CD4-positive, alpha-beta T cell treated with Interleukin-15 for 1 hour (primary cell): Measurements from ENCODE around the gene TESK2.

Source experiments
- DNase-seq: peaks from one replicate; pipeline ENCODE4 v3.0.0-alpha.2; 2020

The TESK2 gene

DNA sequence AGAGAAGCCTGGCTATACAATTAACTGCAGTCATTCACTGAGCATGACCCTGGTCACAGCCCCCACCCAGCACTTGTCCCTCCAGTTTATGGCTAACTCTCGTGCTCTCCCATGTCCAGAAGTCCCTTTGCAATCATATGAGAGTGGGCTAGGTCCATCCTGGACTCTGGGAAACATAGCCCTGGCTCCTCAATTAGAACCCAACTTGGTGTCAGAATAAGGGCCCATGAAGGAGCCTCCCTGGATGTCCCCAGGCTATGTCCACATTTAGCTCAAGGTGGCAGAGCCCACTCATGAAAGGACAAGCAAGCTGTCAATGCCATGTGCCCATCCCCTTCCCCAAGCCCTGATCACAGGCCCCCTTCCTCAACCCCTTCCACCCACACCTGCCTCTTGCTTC, 191.7 kb downstream of the TESK2 start:
- no peak for DNase-seq

DNA sequence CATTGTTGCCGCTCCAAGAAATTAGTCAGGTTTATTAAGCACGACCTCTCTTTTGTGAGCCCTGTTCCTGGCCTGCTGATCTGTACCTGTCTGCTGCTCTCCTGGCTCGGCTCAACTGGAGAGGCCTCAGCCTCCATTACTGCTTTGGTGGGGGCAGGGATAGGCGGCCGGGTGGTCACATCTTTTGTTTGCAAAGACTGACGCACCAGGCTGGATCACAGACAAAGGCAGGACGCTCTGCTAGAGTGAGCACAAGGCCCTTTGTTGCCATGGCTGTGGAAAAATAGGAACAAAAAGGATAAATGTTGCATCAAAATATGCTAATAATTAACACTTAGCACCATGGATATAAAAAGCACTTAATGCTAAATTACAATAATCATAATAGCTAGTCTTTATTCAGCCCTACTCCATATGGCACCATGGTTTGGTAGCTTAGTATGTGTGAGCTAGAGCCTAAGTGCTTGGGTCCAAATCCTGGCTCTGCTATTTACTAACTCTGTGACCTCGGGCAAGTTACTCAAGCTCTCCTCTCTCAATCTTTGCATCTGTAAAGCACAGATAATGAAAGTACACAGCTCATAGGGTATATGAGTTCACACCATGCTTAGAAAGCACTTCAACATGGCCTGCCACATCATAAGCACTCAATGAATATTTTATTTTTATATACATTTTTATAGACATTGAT, 193.2 kb downstream of the TESK2 start:
- DNase-seq: no peak
